K562 (cell line): ENCODE data around the gene HPN. TPM values are rescaled to one million over a fixed set of nuclear protein-coding genes. Genes with fewer than 3 reads are reported as not detected.

Experiments used
- ATAC-seq: fragments of 200-7000 bp; cut with Tn5 transposase; 3 replicates; pipeline ENCODE4 v1.9.1; 2020; ENCODE audit warnings: moderate library complexity
- BruUV-seq: library from RNA; stranded (reverse); fragments of 400-500 nt; replicated peaks from 2 replicates; lab custom pipeline; 2021; lab: Mats Ljungman, UMichigan
- CTCF ChIA-PET: fragments of 300-600 bp; formaldehyde crosslinking; extraction: SDS; loops from one replicate; lab custom pipeline; 2021; ENCODE audit warnings: low intra/inter-chr PET ratio; lab: Yijun Ruan, JAX
- POLR2A ChIA-PET: fragments of 300-600, 350-650 bp; sonication (Branson Sonifier 250); formaldehyde crosslinking; extraction: SDS; loops from one replicate; lab custom pipeline; 2021; ENCODE audit warnings: antibody characterized with exemption, inconsistent platforms; lab: Yijun Ruan, JAX
- DNase-seq, 4 experiments: peaks; one replicate each; pipeline versions ENCODE4 v3.0.0 to v3.0.0-alpha.2; 2011 to 2018; ENCODE audit warnings: low spot score in 3 of 4, mixed read lengths in 3 of 4; ENCODE audit errors: extremely low read depth in 1 of 4
- FAIRE-seq: peaks from 2 replicates; lab custom pipeline; 2011; peaks lifted over from hg19 to GRCh38; lab: Jason Lieb, UNC
- H2AFZ ChIP-seq: 2 replicates; pipeline ENCODE4 v1.6.0; 2011; ENCODE audit warnings: low read depth, low read length, control low read depth, inconsistent platforms
- H3K27ac ChIP-seq: fragments of 200-600 bp; 3 replicates; pipeline ENCODE4 v1.8.0; 2011; ENCODE audit warnings: low read depth, mild to moderate bottlenecking, control low read depth, inconsistent platforms, low read length, moderate library complexity, mixed read lengths; ENCODE audit errors: extremely low read depth
- H3K27me3 ChIP-seq, 2 experiments: fragments of 300-600 bp in 1 of 2; 2 replicates in 1 of 2; 3 replicates in 1 of 2; pipeline versions ENCODE4 v1.6.0 to v1.8.0; 2011; ENCODE audit warnings: inconsistent platforms in 2 of 2, low read length in 2 of 2, mild to moderate bottlenecking in 1 of 2, mixed read lengths in 1 of 2, moderate library complexity in 1 of 2; ENCODE audit not compliant: control insufficient read depth in 2 of 2, insufficient read depth in 2 of 2
- H3K36me3 ChIP-seq: fragments of 300-600 bp; 3 replicates; pipeline ENCODE4 v1.8.0; 2011; ENCODE audit warnings: mild to moderate bottlenecking, low read length, inconsistent platforms; ENCODE audit not compliant: control insufficient read depth, insufficient read depth
- H3K4me1 ChIP-seq, 2 experiments: fragments of 200-600 bp in 1 of 2; replicated peaks in 1 of 2; 2 replicates in 1 of 2; 3 replicates in 1 of 2; pipeline versions ENCODE4 v1.5.1 to v1.8.0; 2011; ENCODE audit warnings: inconsistent platforms in 2 of 2, low read length in 2 of 2, mild to moderate bottlenecking in 1 of 2, mixed read lengths in 1 of 2, moderate library complexity in 1 of 2; ENCODE audit not compliant: control insufficient read depth in 2 of 2, insufficient read depth in 2 of 2
- H3K4me2 ChIP-seq: 2 replicates; pipeline ENCODE4 v1.6.1; 2011; ENCODE audit warnings: low read length, control low read depth, inconsistent platforms, mixed read lengths; ENCODE audit not compliant: insufficient read depth
- H3K4me3 ChIP-seq: fragments of 200-600 bp; sonication (generic), shearing (Covaris generic); 2 replicates; pipeline ENCODE4 v1.5.1; 2016; ENCODE audit warnings: control low read depth, inconsistent platforms
- H3K79me2 ChIP-seq: fragments of 200-600 bp; 3 replicates; pipeline ENCODE4 v1.8.0; 2011; ENCODE audit warnings: low read length, inconsistent platforms; ENCODE audit not compliant: control insufficient read depth, insufficient read depth
- H3K9ac ChIP-seq, 2 experiments: 2 replicates each; pipeline versions ENCODE4 v1.6.0 to v1.6.1; 2011; ENCODE audit warnings: low read depth in 2 of 2, low read length in 2 of 2, control low read depth in 1 of 2, inconsistent platforms in 1 of 2, mild to moderate bottlenecking in 1 of 2, mixed read lengths in 1 of 2; ENCODE audit not compliant: insufficient read depth in 1 of 2
- H3K9me1 ChIP-seq: one replicate; pipeline ENCODE4 v1.6.0; 2011; ENCODE audit warnings: inconsistent platforms, mild to moderate bottlenecking, low read length, moderate library complexity; ENCODE audit not compliant: control insufficient read depth, insufficient read depth
- H3K9me3 ChIP-seq: replicated peaks from 2 replicates; pipeline ENCODE4 v1.5.1; 2011; ENCODE audit warnings: low read depth, low read length, inconsistent platforms; ENCODE audit not compliant: control insufficient read depth, insufficient read depth
- H4K20me1 ChIP-seq: replicated peaks from 2 replicates; pipeline ENCODE4 v1.6.1; 2011; ENCODE audit warnings: low read length, inconsistent platforms, mixed read lengths; ENCODE audit not compliant: control insufficient read depth, insufficient read depth
- ARID2 ChIP-seq: fragments of 450-650 bp; IDR thresholded peaks from 2 replicates; pipeline ENCODE4 v1.6.1; 2017; ENCODE audit warnings: antibody characterized with exemption, mild to moderate bottlenecking
- ESRRA ChIP-seq: fragments of 450-650 bp; IDR thresholded peaks from 2 replicates; pipeline ENCODE4 v1.6.1; 2014; ENCODE audit warnings: low read depth, mild to moderate bottlenecking, moderate library complexity, borderline replicate concordance
- ESRRB ChIP-seq: fragments of 250-450 bp; sonication (Bioruptor Pico); IDR thresholded peaks from 2 replicates; pipeline ENCODE4 v1.5.0; 2020; ENCODE audit warnings: mild to moderate bottlenecking, moderate library complexity, borderline replicate concordance
- EZH2 ChIP-seq: IDR thresholded peaks from 2 replicates; pipeline ENCODE4 v1.6.1; 2012; ENCODE audit warnings: low read depth, mild to moderate bottlenecking, inconsistent platforms, low read length, borderline replicate concordance
- KAT8 ChIP-seq: fragments of 450-650 bp; IDR thresholded peaks from 2 replicates; pipeline ENCODE4 v1.6.1; 2016; ENCODE audit warnings: low read depth, mild to moderate bottlenecking
- POLR2AphosphoS5 ChIP-seq: IDR thresholded peaks from 2 replicates; pipeline ENCODE4 v1.6.1; 2011; ENCODE audit warnings: mild to moderate bottlenecking, low read depth, low read length, moderate library complexity; ENCODE audit not compliant: control insufficient read depth, insufficient read depth
- RAD21 ChIP-seq, 2 experiments: fragments of 250-450 bp in 1 of 2; fragments of 450-650 bp in 1 of 2; sonication (Bioruptor Pico) in 1 of 2; formaldehyde crosslinking in 1 of 2; IDR thresholded peaks in 1 of 2; conservative IDR thresholded peaks in 1 of 2; 2 replicates each; pipeline versions ENCODE4 v1.4.0 to v1.8.0; 2020 to 2022; ENCODE audit warnings: mild to moderate bottlenecking in 2 of 2, moderate library complexity in 1 of 2
- THRAP3 ChIP-seq: fragments of 450-650 bp; IDR thresholded peaks from 2 replicates; pipeline ENCODE4 v1.6.1; 2016; ENCODE audit warnings: mild to moderate bottlenecking, inconsistent platforms, borderline replicate concordance
- ZC3H11A ChIP-seq: IDR thresholded peaks from 2 replicates; pipeline ENCODE4 v1.6.1; 2012; ENCODE audit warnings: low read depth, low read length, improper control_type of control experiment
- ZFPM2 ChIP-seq: fragments of 250-450 bp; sonication (Bioruptor Pico); IDR thresholded peaks from 2 replicates; pipeline ENCODE4 v1.5.1; 2022; ENCODE audit warnings: mild to moderate bottlenecking
- ZNF316 ChIP-seq: fragments of 450-650 bp; IDR thresholded peaks from 2 replicates; pipeline ENCODE4 v1.6.1; 2016
- WGBS: fragments of 100-300 bp; shearing (Covaris generic); methylation state at CpG from one replicate; pipeline ENCODE4 v1.1.6; 2016; ENCODE audit warnings: low coverage, mixed read lengths; ENCODE audit not compliant: insufficient coverage; ENCODE audit errors: missing lambda C conversion rate; 5-methylcytosine and 5-hydroxymethylcytosine counted together
- in situ Hi-C: fragments of 300-500 bp; cut with MboI; formaldehyde crosslinking; loops from 4 replicates; pipeline ENCODE4 v1.15.0; 2018; ENCODE audit warnings: inconsistent platforms, mixed read lengths
- intact Hi-C: fragments of 100-400 bp; cut with micrococcal nuclease; formaldehyde crosslinking; loops from 2 replicates; pipeline ENCODE4 v1.14.2; 2022
- polyA plus RNA-seq, 8 experiments: library from polyadenylated mRNA; depleted of rRNA in 4 of 8; stranded (reverse) in 5 of 8; unstranded in 3 of 8; fragments of >200 nt; fragmentation: Nextera tagmentation in 2 of 8; fragmentation: Illumina TruSeq in 1 of 8; extraction: Ambion mirVana in 2 of 8; extraction: Trizol in 1 of 8; gene quantifications; 2 replicates each; pipeline versions ENCODE4 v1.2.1 to v1.2.3, GENCODE V29; 2011 to 2014; ENCODE audit warnings: inconsistent platforms in 1 of 8, missing spikeins in 1 of 8
- total RNA-seq, 7 experiments: library from RNA; depleted of rRNA in 6 of 7; stranded (reverse); fragments of >200 nt in 6 of 7; fragmentation: Illumina TruSeq in 2 of 7; extraction: Trizol in 2 of 7; gene quantifications; 2 replicates each; pipeline versions ENCODE4 v1.2.1 to v1.2.3, GENCODE V29; 2011 to 2021; ENCODE audit warnings: low replicate concordance in 1 of 7
- TF ChIP-seq, protein P1 (sequence below): sonication (generic); formaldehyde crosslinking; IDR thresholded peaks from 2 replicates; pipeline ENCODE4 v1.8.0; 2023; ENCODE audit warnings: missing genetic modification reagents, mild to moderate bottlenecking, borderline replicate concordance
- TF ChIP-seq, protein P2 (sequence below): sonication (generic); formaldehyde crosslinking; IDR thresholded peaks from 2 replicates; pipeline ENCODE4 v1.8.0; 2022; ENCODE audit warnings: missing genetic modification reagents, mild to moderate bottlenecking, moderate library complexity, borderline replicate concordance

The HPN gene
- total and polyA plus RNA-seq, 9 of the 15 experiments (the other 6 are each of a cell fraction or from before 2014, with no cell fraction given) = 0.10 to 0.20 TPM; not detected in 7

DNA sequence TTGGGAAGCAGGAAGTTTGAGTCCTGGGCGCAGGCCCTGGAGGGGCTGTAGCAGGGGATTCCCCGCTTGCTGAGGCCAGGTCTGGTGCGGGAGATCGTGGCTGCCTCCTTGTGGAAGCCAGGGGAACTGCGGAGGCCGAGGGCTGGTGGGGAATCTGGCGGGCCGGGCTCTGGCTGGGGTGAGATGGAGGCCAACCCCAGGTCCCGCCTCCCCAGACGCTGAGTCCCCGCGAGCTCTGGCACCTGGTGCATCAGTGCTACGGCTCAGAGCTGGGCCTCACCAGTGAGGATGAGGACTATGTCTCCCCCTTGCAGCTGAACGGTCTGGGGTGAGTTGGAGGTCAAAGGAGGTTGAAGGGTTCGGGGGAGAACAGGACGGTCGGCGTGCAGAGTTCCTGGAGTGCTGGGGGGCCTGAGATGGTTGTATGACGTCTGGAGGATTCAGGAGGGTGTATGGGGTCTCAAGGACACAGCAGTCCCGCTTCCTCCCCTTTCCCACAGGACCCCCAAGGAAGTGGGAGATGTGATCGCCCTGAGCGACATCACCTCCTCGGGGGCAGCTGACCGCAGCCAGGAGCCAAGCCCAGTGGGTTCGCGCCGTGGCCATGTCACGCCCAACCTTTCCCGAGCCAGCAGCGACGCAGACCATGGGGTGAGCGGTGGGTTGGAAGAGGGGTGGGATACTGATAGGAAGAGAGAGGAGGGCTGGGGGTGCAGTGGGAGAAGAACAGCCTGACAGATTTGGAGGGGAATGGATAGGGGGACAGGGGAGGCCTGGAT lies 28.3 kb upstream of the HPN start:
- Histone ChIP-seq H2AFZ (no peak overlapping the region), H3K9me3 (no peaks in the 10 kb centered on the region), H3K9ac (0 out of 4 replicates have a peak overlapping the region, but pooled peaks of 1 of the 2 experiments have one; percentile 6), H3K27me3 (no peaks in the 10 kb centered on the region), H3K79me2 (no peaks in the 10 kb centered on the region), H3K36me3 (peaks cover 88% of the 10 kb centered on the region), H3K9me1 (peaks cover 4% of the 10 kb centered on the region), H3K4me3 (no peak overlapping the region), H4K20me1 (no peaks in the 10 kb centered on the region), H3K4me2 (no peak overlapping the region), H3K4me1 (peaks cover 0 to 28% of the 10 kb centered on the region in 2 experiments; a peak in 2 of 5 replicates), H3K27ac (no peak overlapping the region)
- intact Hi-C loops = loop anchor here (1.0 to 2.0 kb wide), 3 partner anchors 40 to 278 kb away; partner anchors contain the start of gene ZNF181
- in situ Hi-C loops = loop anchor here (5.0 kb wide), 1 partner anchor 171 kb away; no protein-coding TSS in a partner anchor
- POLR2A ChIA-PET = interaction anchor here (0.8 kb wide), 1 partner anchor 123 kb away, joined by 4 read pairs; no protein-coding TSS in a partner anchor
- CTCF ChIA-PET = interaction anchor here (0.6 to 2.7 kb wide), 4 partner anchors 40 to 373 kb away, joined by 3 to 28 read pairs (median 3); partner anchors contain the start of gene ZNF181
- ATAC-seq (peak; percentile 89), FAIRE-seq (no peak), DNase-seq (peak; percentile 65 to 78 (median 74))
- BruUV-seq = no TSS peak
- WGBS = 74% methylated on average over 22 of the region's 32 CpGs
- TF ChIP-seq ESRRB (CRISPR knock-in tag) = no peak
- TF ChIP-seq ZNF316 = no peak
- TF ChIP-seq, protein P1, sequence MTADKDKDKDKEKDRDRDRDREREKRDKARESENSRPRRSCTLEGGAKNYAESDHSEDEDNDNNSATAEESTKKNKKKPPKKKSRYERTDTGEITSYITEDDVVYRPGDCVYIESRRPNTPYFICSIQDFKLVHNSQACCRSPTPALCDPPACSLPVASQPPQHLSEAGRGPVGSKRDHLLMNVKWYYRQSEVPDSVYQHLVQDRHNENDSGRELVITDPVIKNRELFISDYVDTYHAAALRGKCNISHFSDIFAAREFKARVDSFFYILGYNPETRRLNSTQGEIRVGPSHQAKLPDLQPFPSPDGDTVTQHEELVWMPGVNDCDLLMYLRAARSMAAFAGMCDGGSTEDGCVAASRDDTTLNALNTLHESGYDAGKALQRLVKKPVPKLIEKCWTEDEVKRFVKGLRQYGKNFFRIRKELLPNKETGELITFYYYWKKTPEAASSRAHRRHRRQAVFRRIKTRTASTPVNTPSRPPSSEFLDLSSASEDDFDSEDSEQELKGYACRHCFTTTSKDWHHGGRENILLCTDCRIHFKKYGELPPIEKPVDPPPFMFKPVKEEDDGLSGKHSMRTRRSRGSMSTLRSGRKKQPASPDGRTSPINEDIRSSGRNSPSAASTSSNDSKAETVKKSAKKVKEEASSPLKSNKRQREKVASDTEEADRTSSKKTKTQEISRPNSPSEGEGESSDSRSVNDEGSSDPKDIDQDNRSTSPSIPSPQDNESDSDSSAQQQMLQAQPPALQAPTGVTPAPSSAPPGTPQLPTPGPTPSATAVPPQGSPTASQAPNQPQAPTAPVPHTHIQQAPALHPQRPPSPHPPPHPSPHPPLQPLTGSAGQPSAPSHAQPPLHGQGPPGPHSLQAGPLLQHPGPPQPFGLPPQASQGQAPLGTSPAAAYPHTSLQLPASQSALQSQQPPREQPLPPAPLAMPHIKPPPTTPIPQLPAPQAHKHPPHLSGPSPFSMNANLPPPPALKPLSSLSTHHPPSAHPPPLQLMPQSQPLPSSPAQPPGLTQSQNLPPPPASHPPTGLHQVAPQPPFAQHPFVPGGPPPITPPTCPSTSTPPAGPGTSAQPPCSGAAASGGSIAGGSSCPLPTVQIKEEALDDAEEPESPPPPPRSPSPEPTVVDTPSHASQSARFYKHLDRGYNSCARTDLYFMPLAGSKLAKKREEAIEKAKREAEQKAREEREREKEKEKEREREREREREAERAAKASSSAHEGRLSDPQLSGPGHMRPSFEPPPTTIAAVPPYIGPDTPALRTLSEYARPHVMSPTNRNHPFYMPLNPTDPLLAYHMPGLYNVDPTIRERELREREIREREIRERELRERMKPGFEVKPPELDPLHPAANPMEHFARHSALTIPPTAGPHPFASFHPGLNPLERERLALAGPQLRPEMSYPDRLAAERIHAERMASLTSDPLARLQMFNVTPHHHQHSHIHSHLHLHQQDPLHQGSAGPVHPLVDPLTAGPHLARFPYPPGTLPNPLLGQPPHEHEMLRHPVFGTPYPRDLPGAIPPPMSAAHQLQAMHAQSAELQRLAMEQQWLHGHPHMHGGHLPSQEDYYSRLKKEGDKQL (CRISPR knock-in tag) = no peak
- no peak for TF ChIP-seq EZH2
- TF ChIP-seq ZFPM2 (CRISPR knock-in tag) = no peak
- peak; percentile 76; the same call in 1 of the 2 replicates for TF ChIP-seq ARID2
- no peak; the same call in 1 of the 2 replicates for TF ChIP-seq ZC3H11A
- 0 out of 2 replicates have a peak, but pooled peaks have one; percentile 28 for TF ChIP-seq THRAP3
- TF ChIP-seq POLR2AphosphoS5 = 0 out of 2 replicates have a peak, but pooled peaks have one; percentile 12
- TF ChIP-seq, protein P2, sequence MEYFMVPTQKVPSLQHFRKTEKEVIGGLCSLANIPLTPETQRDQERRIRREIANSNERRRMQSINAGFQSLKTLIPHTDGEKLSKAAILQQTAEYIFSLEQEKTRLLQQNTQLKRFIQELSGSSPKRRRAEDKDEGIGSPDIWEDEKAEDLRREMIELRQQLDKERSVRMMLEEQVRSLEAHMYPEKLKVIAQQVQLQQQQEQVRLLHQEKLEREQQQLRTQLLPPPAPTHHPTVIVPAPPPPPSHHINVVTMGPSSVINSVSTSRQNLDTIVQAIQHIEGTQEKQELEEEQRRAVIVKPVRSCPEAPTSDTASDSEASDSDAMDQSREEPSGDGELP (CRISPR knock-in tag) = peak; percentile 39; the same call in 1 of the 2 replicates
- TF ChIP-seq KAT8 = no peak
- peak; percentile 36; the same call in 1 of the 2 replicates for TF ChIP-seq ESRRA
- TF ChIP-seq RAD21 (CRISPR knock-in tag; conservative IDR thresholded peaks at IDR 0.05 in 1 of 2, IDR thresholded peaks at IDR 0.05 in 1 of 2) = peak; percentile 76 to 89
